Liver (tissue), 9 donors: ENCODE measurements around the gene B3GNT3. TPM values are rescaled to one million over a fixed set of nuclear protein-coding genes. Genes with fewer than 3 reads are reported as not detected.

ENCODE experiments used
- DNase-seq: peaks from one replicate; pipeline ENCODE4 v3.0.0-alpha.2; 2017; ENCODE audit warnings: low spot score
- H3K27ac ChIP-seq, 2 donors: one replicate each; pipeline ENCODE4 v1.7.0; 2013; ENCODE audit warnings: inconsistent platforms in 2 of 2, low read length in 2 of 2, control low read depth in 1 of 2, low read depth in 1 of 2, mild to moderate bottlenecking in 1 of 2
- H3K27me3 ChIP-seq, 4 donors: one replicate each; pipeline versions ENCODE4 v1.6.1 to v1.7.0; 2013; ENCODE audit warnings: low read length in 3 of 4, inconsistent platforms in 1 of 4, mild to moderate bottlenecking in 1 of 4, moderate library complexity in 1 of 4; ENCODE audit not compliant: control insufficient read depth in 4 of 4, insufficient read depth in 4 of 4
- H3K36me3 ChIP-seq, 4 donors: one replicate each; pipeline versions ENCODE4 v1.6.1 to v1.7.0; 2013; ENCODE audit warnings: low read length in 3 of 4, mild to moderate bottlenecking in 3 of 4, low read depth in 1 of 4, moderate library complexity in 1 of 4; ENCODE audit not compliant: control insufficient read depth in 4 of 4, insufficient read depth in 3 of 4
- H3K4me1 ChIP-seq, 4 donors: one replicate each; pipeline versions ENCODE4 v1.6.1 to v1.7.0; 2013; ENCODE audit warnings: low read length in 3 of 4, mild to moderate bottlenecking in 3 of 4, moderate library complexity in 1 of 4; ENCODE audit not compliant: control insufficient read depth in 4 of 4, insufficient read depth in 4 of 4
- H3K4me3 ChIP-seq, 3 donors: one replicate each; pipeline versions ENCODE4 v1.6.1 to v1.7.0; 2013; ENCODE audit warnings: low read length in 3 of 3, control low read depth in 1 of 3, low read depth in 1 of 3, mild to moderate bottlenecking in 1 of 3
- H3K9ac ChIP-seq, 2 donors: one replicate each; pipeline ENCODE4 v1.7.0; 2013; ENCODE audit warnings: low read length in 2 of 2, mild to moderate bottlenecking in 2 of 2, moderate library complexity in 2 of 2, control low read depth in 1 of 2, low read depth in 1 of 2
- H3K9me3 ChIP-seq, 4 donors: one replicate each; pipeline versions ENCODE4 v1.6.1 to v1.7.0; 2013; ENCODE audit warnings: low read length in 3 of 4; ENCODE audit not compliant: control insufficient read depth in 4 of 4
- EGR1 ChIP-seq, 2 donors: IDR thresholded peaks; 2 replicates each; pipeline ENCODE4 v1.6.1; 2016 to 2018; ENCODE audit warnings: antibody characterized with exemption in 2 of 2, low read depth in 2 of 2
- FOXA1 ChIP-seq: IDR thresholded peaks from 2 replicates; pipeline ENCODE4 v1.6.1; 2016; ENCODE audit warnings: antibody characterized with exemption
- FOXA2 ChIP-seq: IDR thresholded peaks from 2 replicates; pipeline ENCODE4 v1.6.1; 2016; ENCODE audit warnings: antibody characterized with exemption
- GABPA ChIP-seq, 2 donors: IDR thresholded peaks in 1 of 2; conservative IDR thresholded peaks in 1 of 2; 2 replicates each; pipeline ENCODE4 v1.6.1; 2016; ENCODE audit warnings: antibody characterized with exemption in 2 of 2, mild to moderate bottlenecking in 1 of 2, moderate library complexity in 1 of 2
- HNF4A ChIP-seq, 2 donors: conservative IDR thresholded peaks; 2 replicates each; pipeline ENCODE4 v1.6.1; 2016; ENCODE audit warnings: antibody characterized with exemption in 2 of 2, mild to moderate bottlenecking in 2 of 2
- HNF4G ChIP-seq: IDR thresholded peaks from 2 replicates; pipeline ENCODE4 v1.6.1; 2016; ENCODE audit warnings: antibody characterized with exemption
- JUND ChIP-seq, 2 donors: IDR thresholded peaks; 2 replicates each; pipeline ENCODE4 v1.6.1; 2016; ENCODE audit warnings: antibody characterized with exemption in 2 of 2
- NR2F2 ChIP-seq: IDR thresholded peaks from 2 replicates; pipeline ENCODE4 v1.6.1; 2016; ENCODE audit warnings: antibody characterized with exemption
- RXRA ChIP-seq, 2 donors: IDR thresholded peaks; 2 replicates each; pipeline ENCODE4 v1.6.1; 2017 to 2018; ENCODE audit warnings: antibody characterized with exemption in 2 of 2, mild to moderate bottlenecking in 1 of 2
- SP1 ChIP-seq: IDR thresholded peaks from 2 replicates; pipeline ENCODE4 v1.6.1; 2018; ENCODE audit warnings: antibody characterized with exemption, mild to moderate bottlenecking
- TAF1 ChIP-seq: conservative IDR thresholded peaks from 2 replicates; pipeline ENCODE4 v1.6.1; 2016; ENCODE audit warnings: antibody characterized with exemption, mild to moderate bottlenecking
- YY1 ChIP-seq: IDR thresholded peaks from 2 replicates; pipeline ENCODE4 v1.6.1; 2016; ENCODE audit warnings: antibody characterized with exemption, mild to moderate bottlenecking
- ZBTB33 ChIP-seq: IDR thresholded peaks from 2 replicates; pipeline ENCODE4 v1.6.1; 2016; ENCODE audit warnings: antibody characterized with exemption
- WGBS: extraction: QIAGEN DNeasy Blood & Tissue Kit; methylation state at CpG from one replicate; pipeline ENCODE4 v1.1.7; 2013; 5-methylcytosine and 5-hydroxymethylcytosine counted together
- polyA plus RNA-seq, 2 donors: library from polyadenylated mRNA; stranded (reverse) in 1 of 2; unstranded in 1 of 2; fragments of 200-250 nt in 1 of 2; fragments of >200 nt in 1 of 2; fragmentation: Nextera tagmentation in 1 of 2; extraction: Ambion mirVana in 1 of 2; gene quantifications; one replicate each; pipeline versions ENCODE4 v1.2.1 to v1.2.3, GENCODE V29; 2013 to 2015
- total RNA-seq, 2 donors: library from RNA; depleted of rRNA; stranded (reverse); fragments of >200 nt; gene quantifications; one replicate each; pipeline ENCODE4 v1.2.3, GENCODE V29; 2014
- TF ChIP-seq, protein P1 (sequence below): fragments of 150-350 bp; IDR thresholded peaks from 2 replicates; pipeline ENCODE4 v1.5.1; 2017; ENCODE audit warnings: improper control_type of control experiment, low read depth, low read length; ENCODE audit not compliant: missing input control
- TF ChIP-seq, protein P2 (sequence below): IDR thresholded peaks from 2 replicates; pipeline ENCODE4 v1.6.1; 2016; ENCODE audit warnings: antibody characterized with exemption
- TF ChIP-seq, protein P3 (sequence below): IDR thresholded peaks from 2 replicates; pipeline ENCODE4 v1.6.1; 2016; ENCODE audit warnings: antibody characterized with exemption, mild to moderate bottlenecking
- TF ChIP-seq, protein P4 (sequence below): IDR thresholded peaks from 2 replicates; pipeline ENCODE4 v1.6.1; 2016; ENCODE audit warnings: antibody characterized with exemption
- donor health status: healthy.
- donor health status: healthy.
- donor health status: healthy.
- donor health status: healthy.
- donor health status: healthy.

The B3GNT3 gene
- total and polyA plus RNA-seq, 4 donors, result 0.14 to 2.1 (median 1.1) TPM

DNA sequence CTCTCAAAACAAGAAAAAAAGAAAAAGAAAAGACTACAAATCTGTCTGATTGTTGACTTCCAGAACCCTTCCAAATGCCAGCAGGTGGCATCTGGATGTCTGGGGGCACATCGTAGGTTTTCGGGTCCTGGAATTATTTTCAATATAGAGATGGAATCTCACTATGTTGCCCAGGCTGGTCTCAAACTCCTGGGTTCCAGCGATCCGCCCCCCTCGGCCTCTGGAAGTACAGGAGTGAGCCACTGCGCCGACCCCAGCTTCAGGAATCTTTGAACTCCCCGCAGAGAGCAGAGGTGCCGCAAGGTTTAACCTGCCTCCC lies 567 bp upstream of the B3GNT3 start:
- Histone ChIP-seq H3K27me3 (peaks cover 0 to 15% (median 3%) of the 10 kb centered on the region in 4 donors), H3K9me3 (no peaks in the 10 kb centered on the region), H3K27ac (no peak overlapping the region), H3K36me3 (no peaks in the 10 kb centered on the region), H3K4me1 (peaks cover 0 to 13% (median 1%) of the 10 kb centered on the region in 4 donors), H3K4me3 (peak overlapping the region in 1 of 3 donors; percentile 13), H3K9ac (no peak overlapping the region)
- 37% methylated on average over 9 of the region's 9 CpGs for WGBS
- TF ChIP-seq HNF4G, result no peak
- TF ChIP-seq FOXA1, result no peak
- TF ChIP-seq, protein P1, sequence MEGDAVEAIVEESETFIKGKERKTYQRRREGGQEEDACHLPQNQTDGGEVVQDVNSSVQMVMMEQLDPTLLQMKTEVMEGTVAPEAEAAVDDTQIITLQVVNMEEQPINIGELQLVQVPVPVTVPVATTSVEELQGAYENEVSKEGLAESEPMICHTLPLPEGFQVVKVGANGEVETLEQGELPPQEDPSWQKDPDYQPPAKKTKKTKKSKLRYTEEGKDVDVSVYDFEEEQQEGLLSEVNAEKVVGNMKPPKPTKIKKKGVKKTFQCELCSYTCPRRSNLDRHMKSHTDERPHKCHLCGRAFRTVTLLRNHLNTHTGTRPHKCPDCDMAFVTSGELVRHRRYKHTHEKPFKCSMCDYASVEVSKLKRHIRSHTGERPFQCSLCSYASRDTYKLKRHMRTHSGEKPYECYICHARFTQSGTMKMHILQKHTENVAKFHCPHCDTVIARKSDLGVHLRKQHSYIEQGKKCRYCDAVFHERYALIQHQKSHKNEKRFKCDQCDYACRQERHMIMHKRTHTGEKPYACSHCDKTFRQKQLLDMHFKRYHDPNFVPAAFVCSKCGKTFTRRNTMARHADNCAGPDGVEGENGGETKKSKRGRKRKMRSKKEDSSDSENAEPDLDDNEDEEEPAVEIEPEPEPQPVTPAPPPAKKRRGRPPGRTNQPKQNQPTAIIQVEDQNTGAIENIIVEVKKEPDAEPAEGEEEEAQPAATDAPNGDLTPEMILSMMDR, result no peak
- no peak for TF ChIP-seq EGR1 (IDR thresholded peaks at IDR 0.05; ENCODE audit: low read depth in 2 of 2)
- no peak for TF ChIP-seq GABPA (IDR thresholded peaks at IDR 0.05 in 1 of 2, conservative IDR thresholded peaks at IDR 0.05 in 1 of 2)
- TF ChIP-seq, protein P2, sequence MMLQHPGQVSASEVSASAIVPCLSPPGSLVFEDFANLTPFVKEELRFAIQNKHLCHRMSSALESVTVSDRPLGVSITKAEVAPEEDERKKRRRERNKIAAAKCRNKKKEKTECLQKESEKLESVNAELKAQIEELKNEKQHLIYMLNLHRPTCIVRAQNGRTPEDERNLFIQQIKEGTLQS, result no peak
- TF ChIP-seq FOXA2, result no peak
- no peak for TF ChIP-seq SP1
- TF ChIP-seq HNF4A (conservative IDR thresholded peaks at IDR 0.05), result no peak
- TF ChIP-seq NR2F2, result no peak
- TF ChIP-seq, protein P3, sequence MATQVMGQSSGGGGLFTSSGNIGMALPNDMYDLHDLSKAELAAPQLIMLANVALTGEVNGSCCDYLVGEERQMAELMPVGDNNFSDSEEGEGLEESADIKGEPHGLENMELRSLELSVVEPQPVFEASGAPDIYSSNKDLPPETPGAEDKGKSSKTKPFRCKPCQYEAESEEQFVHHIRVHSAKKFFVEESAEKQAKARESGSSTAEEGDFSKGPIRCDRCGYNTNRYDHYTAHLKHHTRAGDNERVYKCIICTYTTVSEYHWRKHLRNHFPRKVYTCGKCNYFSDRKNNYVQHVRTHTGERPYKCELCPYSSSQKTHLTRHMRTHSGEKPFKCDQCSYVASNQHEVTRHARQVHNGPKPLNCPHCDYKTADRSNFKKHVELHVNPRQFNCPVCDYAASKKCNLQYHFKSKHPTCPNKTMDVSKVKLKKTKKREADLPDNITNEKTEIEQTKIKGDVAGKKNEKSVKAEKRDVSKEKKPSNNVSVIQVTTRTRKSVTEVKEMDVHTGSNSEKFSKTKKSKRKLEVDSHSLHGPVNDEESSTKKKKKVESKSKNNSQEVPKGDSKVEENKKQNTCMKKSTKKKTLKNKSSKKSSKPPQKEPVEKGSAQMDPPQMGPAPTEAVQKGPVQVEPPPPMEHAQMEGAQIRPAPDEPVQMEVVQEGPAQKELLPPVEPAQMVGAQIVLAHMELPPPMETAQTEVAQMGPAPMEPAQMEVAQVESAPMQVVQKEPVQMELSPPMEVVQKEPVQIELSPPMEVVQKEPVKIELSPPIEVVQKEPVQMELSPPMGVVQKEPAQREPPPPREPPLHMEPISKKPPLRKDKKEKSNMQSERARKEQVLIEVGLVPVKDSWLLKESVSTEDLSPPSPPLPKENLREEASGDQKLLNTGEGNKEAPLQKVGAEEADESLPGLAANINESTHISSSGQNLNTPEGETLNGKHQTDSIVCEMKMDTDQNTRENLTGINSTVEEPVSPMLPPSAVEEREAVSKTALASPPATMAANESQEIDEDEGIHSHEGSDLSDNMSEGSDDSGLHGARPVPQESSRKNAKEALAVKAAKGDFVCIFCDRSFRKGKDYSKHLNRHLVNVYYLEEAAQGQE, result no peak
- TF ChIP-seq JUND (IDR thresholded peaks at IDR 0.05), result no peak
- TF ChIP-seq, protein P4, sequence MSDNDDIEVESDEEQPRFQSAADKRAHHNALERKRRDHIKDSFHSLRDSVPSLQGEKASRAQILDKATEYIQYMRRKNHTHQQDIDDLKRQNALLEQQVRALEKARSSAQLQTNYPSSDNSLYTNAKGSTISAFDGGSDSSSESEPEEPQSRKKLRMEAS, result no peak
- no peak for TF ChIP-seq ZBTB33
- DNase-seq, result no peak

DNA sequence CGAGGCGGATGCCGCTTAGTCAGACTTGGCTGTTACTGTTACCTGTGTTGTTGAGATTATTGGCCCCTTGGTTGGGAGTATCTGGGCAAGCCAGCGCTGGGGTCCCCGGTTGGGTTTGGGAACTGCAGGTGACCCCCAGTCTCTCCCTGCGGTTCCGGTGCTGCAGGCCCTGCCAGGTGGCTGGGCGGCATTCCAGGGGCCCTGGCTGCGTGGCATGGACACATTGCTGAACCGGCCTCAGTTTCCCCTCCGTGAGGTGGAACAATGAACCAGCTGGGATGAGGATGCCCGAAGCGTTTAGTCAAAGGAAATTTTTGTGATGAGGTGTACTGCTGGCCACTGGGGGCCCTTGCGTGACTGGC lies 538 bp downstream of the B3GNT3 start:
- Histone ChIP-seq H3K4me3 (peak overlapping the region in 1 of 3 donors; percentile 13), H3K4me1 (peaks cover 0 to 13% (median 1%) of the 10 kb centered on the region in 4 donors), H3K27me3 (peaks cover 0 to 15% (median 3%) of the 10 kb centered on the region in 4 donors), H3K27ac (no peak overlapping the region), H3K9me3 (no peaks in the 10 kb centered on the region), H3K36me3 (no peaks in the 10 kb centered on the region), H3K9ac (no peak overlapping the region)
- DNase-seq, result no peak
- WGBS, result 25% methylated on average over 14 of the region's 14 CpGs
- TF ChIP-seq EGR1 (IDR thresholded peaks at IDR 0.05; ENCODE audit: low read depth in 2 of 2), result no peak
- TF ChIP-seq RXRA (IDR thresholded peaks at IDR 0.05), result no peak
- TF ChIP-seq TAF1, result no peak
- no peak for TF ChIP-seq ZBTB33
- no peak for TF ChIP-seq NR2F2
- no peak for TF ChIP-seq HNF4G
- no peak for TF ChIP-seq FOXA2
- TF ChIP-seq, protein P3, result no peak
- TF ChIP-seq YY1, result no peak
- TF ChIP-seq, protein P2, result no peak
- no peak for TF ChIP-seq JUND (IDR thresholded peaks at IDR 0.05)
- TF ChIP-seq SP1, result no peak
